ENCODE data around the gene ZNF350. TPM values are rescaled to one million over a fixed set of nuclear protein-coding genes. Genes with fewer than 3 reads are reported as not detected.

Gene ZNF350
- total and polyA plus RNA-seq, 2 of the 13 experiments (the other 11 are each of a cell fraction or from before 2014, with no cell fraction given) = 3.7 to 6.9 TPM

GRCh38 chr19:51919606-51920005 is 67.0 kb downstream of the ZNF350 start (continued):
- TF ChIP-seq, protein P1, sequence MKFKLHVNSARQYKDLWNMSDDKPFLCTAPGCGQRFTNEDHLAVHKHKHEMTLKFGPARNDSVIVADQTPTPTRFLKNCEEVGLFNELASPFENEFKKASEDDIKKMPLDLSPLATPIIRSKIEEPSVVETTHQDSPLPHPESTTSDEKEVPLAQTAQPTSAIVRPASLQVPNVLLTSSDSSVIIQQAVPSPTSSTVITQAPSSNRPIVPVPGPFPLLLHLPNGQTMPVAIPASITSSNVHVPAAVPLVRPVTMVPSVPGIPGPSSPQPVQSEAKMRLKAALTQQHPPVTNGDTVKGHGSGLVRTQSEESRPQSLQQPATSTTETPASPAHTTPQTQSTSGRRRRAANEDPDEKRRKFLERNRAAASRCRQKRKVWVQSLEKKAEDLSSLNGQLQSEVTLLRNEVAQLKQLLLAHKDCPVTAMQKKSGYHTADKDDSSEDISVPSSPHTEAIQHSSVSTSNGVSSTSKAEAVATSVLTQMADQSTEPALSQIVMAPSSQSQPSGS (CRISPR knock-in tag; IDR thresholded peaks at IDR 0.05) = no peak
- TF ChIP-seq, protein P2, sequence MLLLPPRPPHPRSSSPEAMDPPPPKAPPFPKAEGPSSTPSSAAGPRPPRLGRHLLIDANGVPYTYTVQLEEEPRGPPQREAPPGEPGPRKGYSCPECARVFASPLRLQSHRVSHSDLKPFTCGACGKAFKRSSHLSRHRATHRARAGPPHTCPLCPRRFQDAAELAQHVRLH (CRISPR knock-in tag; IDR thresholded peaks at IDR 0.05; ENCODE audit: borderline replicate concordance, low read depth) = no peak
- TF ChIP-seq HMGA1 (CRISPR knock-in tag; conservative IDR thresholded peaks at IDR 0.05) = no peak

GRCh38 chr19:51916167-51916566 is 70.5 kb downstream of the ZNF350 start:
- WGBS (ENCODE audit: low lambda C conversion rate) = 26% methylated on average over 1 of the region's 1 CpG
- intact Hi-C loops (cut with micrococcal nuclease; ENCODE audit: unreplicated experiment) = no loop called here
- H4K20me1 ChIP-seq (ENCODE audit: insufficient read depth, low read length) = no peaks in the 10 kb centered on the region
- ATAC-seq (no peak), DNase-seq (ENCODE audit: low spot score) (no peak), FAIRE-seq (no peak)
- H3K9ac ChIP-seq (ENCODE audit: insufficient read depth, low read depth, low read length) = no peak overlapping the region
- ChIA-PET CTCF (ENCODE audit: low intra/inter-chr PET ratio, low total read pairs) (no interaction called here), POLR2A (no interaction called here)
- BruUV-seq (replicated peaks) = no TSS peak
- no peak overlapping the region for H2AFZ ChIP-seq (ENCODE audit: low read length)
- in situ Hi-C loops (cut with HindIII; ENCODE audit: extremely low pct_ligation_motif_present, low pct_unique_long_range_greater_than_20kb) = no loop called here
- no peak overlapping the region for H3K27ac ChIP-seq (ENCODE audit: extremely low read length, insufficient read depth, low read length)
- H3K9me3 ChIP-seq (ENCODE audit: low read length) = peaks cover 89% of the 10 kb centered on the region
- no peaks in the 10 kb centered on the region for H3K27me3 ChIP-seq (ENCODE audit: control insufficient read depth in 1 of 2, insufficient read depth in 2 of 2, low read length in 2 of 2)
- H3K79me2 ChIP-seq (ENCODE audit: insufficient read depth, low read length) = no peaks in the 10 kb centered on the region
- no peak overlapping the region for H3K4me2 ChIP-seq (ENCODE audit: low read depth, low read length)
- no peak overlapping the region for H3K4me3 ChIP-seq (replicated peaks in 1 of 3; ENCODE audit: insufficient read depth in 1 of 3, low read depth in 2 of 3, low read length in 3 of 3)
- no peaks in the 10 kb centered on the region for H3K4me1 ChIP-seq (ENCODE audit: insufficient read depth, low read length)
- no peaks in the 10 kb centered on the region for H3K36me3 ChIP-seq (replicated peaks in 1 of 2; ENCODE audit: control insufficient read depth in 1 of 2, insufficient read depth in 2 of 2, low read length in 2 of 2)
- TF ChIP-seq AKNA (CRISPR knock-in tag; IDR thresholded peaks at IDR 0.05; ENCODE audit: borderline replicate concordance) (no peak), HDAC1 (CRISPR knock-in tag; IDR thresholded peaks at IDR 0.05) (no peak), PPARG (CRISPR knock-in tag; conservative IDR thresholded peaks at IDR 0.05) (no peak), SRSF9 (IDR thresholded peaks at IDR 0.05; ENCODE audit: borderline replicate concordance, insufficient read depth, low read depth, low read length, poor library complexity, severe bottlenecking) (no peak), TOPORS (CRISPR knock-in tag; IDR thresholded peaks at IDR 0.05) (no peak), CHCHD3 (CRISPR knock-in tag; IDR thresholded peaks at IDR 0.05) (no peak), KDM5B (CRISPR knock-in tag; IDR thresholded peaks at IDR 0.05; ENCODE audit: borderline replicate concordance) (no peak)
- TF ChIP-seq, protein P3, sequence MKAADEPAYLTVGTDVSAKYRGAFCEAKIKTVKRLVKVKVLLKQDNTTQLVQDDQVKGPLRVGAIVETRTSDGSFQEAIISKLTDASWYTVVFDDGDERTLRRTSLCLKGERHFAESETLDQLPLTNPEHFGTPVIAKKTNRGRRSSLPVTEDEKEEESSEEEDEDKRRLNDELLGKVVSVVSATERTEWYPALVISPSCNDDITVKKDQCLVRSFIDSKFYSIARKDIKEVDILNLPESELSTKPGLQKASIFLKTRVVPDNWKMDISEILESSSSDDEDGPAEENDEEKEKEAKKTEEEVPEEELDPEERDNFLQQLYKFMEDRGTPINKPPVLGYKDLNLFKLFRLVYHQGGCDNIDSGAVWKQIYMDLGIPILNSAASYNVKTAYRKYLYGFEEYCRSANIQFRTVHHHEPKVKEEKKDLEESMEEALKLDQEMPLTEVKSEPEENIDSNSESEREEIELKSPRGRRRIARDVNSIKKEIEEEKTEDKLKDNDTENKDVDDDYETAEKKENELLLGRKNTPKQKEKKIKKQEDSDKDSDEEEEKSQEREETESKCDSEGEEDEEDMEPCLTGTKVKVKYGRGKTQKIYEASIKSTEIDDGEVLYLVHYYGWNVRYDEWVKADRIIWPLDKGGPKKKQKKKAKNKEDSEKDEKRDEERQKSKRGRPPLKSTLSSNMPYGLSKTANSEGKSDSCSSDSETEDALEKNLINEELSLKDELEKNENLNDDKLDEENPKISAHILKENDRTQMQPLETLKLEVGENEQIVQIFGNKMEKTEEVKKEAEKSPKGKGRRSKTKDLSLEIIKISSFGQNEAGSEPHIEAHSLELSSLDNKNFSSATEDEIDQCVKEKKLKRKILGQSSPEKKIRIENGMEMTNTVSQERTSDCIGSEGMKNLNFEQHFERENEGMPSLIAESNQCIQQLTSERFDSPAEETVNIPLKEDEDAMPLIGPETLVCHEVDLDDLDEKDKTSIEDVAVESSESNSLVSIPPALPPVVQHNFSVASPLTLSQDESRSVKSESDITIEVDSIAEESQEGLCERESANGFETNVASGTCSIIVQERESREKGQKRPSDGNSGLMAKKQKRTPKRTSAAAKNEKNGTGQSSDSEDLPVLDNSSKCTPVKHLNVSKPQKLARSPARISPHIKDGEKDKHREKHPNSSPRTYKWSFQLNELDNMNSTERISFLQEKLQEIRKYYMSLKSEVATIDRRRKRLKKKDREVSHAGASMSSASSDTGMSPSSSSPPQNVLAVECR (CRISPR knock-in tag; IDR thresholded peaks at IDR 0.05; ENCODE audit: borderline replicate concordance) = no peak

All from HepG2 (cell line).